ENCODE measurements around the gene CRACDL. TPM values are rescaled to one million over a fixed set of nuclear protein-coding genes. Genes with fewer than 3 reads are reported as not detected.

Gene CRACDL
- polyA plus RNA-seq, 1 experiment: not detected

DNA sequence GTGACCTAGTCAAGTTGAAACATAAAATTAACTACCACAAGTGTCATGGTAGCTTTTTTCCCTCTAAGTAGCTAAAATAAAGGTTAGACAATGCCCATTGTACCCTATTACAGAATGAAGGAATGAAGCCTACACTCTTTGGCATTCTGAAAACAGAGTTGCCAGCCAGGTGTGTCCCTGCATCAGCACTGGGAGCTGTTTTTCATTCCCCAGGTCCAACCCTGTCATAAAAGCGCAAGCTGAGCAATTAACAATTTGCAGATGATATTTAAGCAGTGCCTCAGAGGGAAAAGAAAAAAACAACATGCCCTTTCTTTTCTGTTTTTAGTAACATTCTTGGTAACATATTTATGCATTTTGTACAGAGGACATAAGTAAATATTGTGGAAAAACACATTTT, 158.3 kb downstream of the CRACDL start:
- H3K36me3 ChIP-seq (ENCODE audit: control insufficient read depth, insufficient read depth, low read length): no peaks in the 10 kb centered on the region
- H3K4me3 ChIP-seq (ENCODE audit: low read depth, low read length): no peak overlapping the region
- CTCF ChIA-PET: interaction anchor here (0.6 kb wide), 1 partner anchor 1485 kb away, joined by 3 read pairs; no protein-coding TSS in a partner anchor
- POLR2A ChIA-PET: no interaction called here
- H3K27me3 ChIP-seq (ENCODE audit: control insufficient read depth, insufficient read depth, low read length): no peaks in the 10 kb centered on the region; the same call in none of the 2 replicates
- TF ChIP-seq, protein P1, sequence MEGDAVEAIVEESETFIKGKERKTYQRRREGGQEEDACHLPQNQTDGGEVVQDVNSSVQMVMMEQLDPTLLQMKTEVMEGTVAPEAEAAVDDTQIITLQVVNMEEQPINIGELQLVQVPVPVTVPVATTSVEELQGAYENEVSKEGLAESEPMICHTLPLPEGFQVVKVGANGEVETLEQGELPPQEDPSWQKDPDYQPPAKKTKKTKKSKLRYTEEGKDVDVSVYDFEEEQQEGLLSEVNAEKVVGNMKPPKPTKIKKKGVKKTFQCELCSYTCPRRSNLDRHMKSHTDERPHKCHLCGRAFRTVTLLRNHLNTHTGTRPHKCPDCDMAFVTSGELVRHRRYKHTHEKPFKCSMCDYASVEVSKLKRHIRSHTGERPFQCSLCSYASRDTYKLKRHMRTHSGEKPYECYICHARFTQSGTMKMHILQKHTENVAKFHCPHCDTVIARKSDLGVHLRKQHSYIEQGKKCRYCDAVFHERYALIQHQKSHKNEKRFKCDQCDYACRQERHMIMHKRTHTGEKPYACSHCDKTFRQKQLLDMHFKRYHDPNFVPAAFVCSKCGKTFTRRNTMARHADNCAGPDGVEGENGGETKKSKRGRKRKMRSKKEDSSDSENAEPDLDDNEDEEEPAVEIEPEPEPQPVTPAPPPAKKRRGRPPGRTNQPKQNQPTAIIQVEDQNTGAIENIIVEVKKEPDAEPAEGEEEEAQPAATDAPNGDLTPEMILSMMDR (IDR thresholded peaks at IDR 0.05; ENCODE audit: insufficient read depth, low read depth, low read length): no peak
- no peak for DNase-seq (ENCODE audit: low read depth)

DNA sequence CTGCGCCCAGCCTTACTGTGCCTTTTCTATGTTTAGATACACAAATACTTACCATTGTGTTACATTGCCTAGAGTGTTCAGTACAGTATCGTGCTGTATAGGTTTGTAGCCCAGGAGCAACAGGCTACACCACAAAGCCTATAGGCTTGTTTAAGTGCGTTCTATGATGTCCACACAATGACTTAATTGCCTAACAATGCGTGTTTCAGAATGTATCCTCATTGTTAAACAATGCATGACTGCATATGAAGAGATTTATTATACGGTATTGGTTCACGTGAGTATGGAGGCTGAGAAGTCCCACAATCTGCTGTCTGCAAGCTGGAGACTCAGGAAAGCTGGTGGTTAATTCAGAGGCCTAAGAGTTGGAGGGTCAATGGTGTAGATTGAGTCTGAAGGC, 158.9 kb downstream of the CRACDL start:
- ChIA-PET POLR2A (no interaction called here), CTCF (no interaction called here)
- peaks cover 2% of the 10 kb centered on the region for H3K27me3 ChIP-seq (ENCODE audit: control insufficient read depth, insufficient read depth, low read length)
- H3K36me3 ChIP-seq (ENCODE audit: control insufficient read depth, insufficient read depth, low read length): no peaks in the 10 kb centered on the region
- no peak overlapping the region for H3K4me3 ChIP-seq (ENCODE audit: low read depth, low read length)
- DNase-seq (ENCODE audit: low read depth): no peak
- TF ChIP-seq, protein P1 (IDR thresholded peaks at IDR 0.05; ENCODE audit: insufficient read depth, low read depth, low read length): no peak

DNA sequence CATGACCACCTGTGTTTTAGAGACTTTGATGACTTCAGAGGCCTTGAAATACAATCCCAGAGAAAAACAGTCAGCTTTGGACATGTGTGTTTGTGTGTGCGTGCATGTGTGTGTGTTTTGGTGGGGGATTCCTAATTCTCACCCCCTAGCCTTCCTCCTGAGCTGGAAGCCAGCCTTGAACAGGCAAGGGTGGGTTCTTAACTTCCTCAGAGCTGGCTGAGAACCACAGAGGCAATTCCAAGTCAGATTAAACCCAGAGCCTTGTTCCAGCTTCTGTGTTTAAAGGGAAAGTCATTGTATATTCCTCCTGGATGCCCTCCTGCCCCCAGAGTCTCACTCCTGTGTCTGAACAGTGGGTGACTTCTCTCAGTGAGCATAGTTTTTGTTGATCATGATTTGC, 159.9 kb downstream of the CRACDL start:
- no peaks in the 10 kb centered on the region for H3K36me3 ChIP-seq (ENCODE audit: control insufficient read depth, insufficient read depth, low read length)
- TF ChIP-seq, protein P1 (IDR thresholded peaks at IDR 0.05; ENCODE audit: insufficient read depth, low read depth, low read length): no peak
- POLR2A ChIA-PET: no interaction called here
- DNase-seq (ENCODE audit: low read depth): no peak
- CTCF ChIA-PET: no interaction called here
- no peak overlapping the region for H3K4me3 ChIP-seq (ENCODE audit: low read depth, low read length)
- H3K27me3 ChIP-seq (ENCODE audit: control insufficient read depth, insufficient read depth, low read length): peaks cover 3% of the 10 kb centered on the region

DNA sequence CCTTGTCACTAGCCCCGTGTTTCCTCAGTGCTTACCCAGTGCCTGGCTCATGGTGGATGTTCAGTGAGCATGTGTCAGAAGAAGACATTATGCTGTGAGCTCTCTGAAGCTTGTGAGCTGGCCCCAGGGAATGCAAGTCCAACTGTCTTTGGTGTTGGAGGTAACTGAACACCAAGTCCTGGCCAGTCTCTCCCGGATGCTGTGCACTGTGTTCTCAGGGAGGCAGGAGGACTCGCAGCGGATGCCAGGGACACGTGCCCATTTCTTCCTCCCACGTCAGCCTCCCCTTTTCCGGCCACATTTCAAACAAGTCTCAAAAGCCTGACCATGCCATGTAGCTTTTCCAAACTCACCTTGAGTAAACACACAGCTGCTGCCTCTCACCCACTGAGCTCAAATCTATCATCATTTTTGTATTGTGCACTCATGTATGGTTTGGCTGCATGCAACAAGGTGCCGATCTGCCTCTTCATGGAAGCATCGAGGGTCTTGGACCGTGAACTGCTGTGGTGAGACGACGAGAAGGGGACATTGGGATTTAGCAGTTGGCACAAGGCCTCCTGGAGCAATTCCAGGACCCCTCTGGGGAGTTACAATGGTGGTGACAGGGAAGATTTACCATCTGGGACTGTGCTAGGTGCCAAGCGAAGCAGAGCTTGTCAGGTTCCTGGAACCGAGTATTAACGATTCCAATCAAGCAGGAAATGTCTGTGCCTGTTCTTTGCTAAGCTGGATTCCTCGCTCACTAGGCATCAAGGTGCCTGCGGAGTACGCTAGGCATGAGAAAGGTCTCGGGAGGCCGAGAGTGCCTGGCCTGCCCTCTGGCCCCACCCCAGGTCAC, 160.7 kb downstream of the CRACDL start:
- TF ChIP-seq, protein P1 (IDR thresholded peaks at IDR 0.05; ENCODE audit: insufficient read depth, low read depth, low read length): no peak
- no peak overlapping the region for H3K4me3 ChIP-seq (ENCODE audit: low read depth, low read length)
- CTCF ChIA-PET: no interaction called here
- DNase-seq (ENCODE audit: low read depth): no peak
- H3K27me3 ChIP-seq (ENCODE audit: control insufficient read depth, insufficient read depth, low read length): peaks cover 3% of the 10 kb centered on the region
- POLR2A ChIA-PET: no interaction called here
- H3K36me3 ChIP-seq (ENCODE audit: control insufficient read depth, insufficient read depth, low read length): no peaks in the 10 kb centered on the region

DNA sequence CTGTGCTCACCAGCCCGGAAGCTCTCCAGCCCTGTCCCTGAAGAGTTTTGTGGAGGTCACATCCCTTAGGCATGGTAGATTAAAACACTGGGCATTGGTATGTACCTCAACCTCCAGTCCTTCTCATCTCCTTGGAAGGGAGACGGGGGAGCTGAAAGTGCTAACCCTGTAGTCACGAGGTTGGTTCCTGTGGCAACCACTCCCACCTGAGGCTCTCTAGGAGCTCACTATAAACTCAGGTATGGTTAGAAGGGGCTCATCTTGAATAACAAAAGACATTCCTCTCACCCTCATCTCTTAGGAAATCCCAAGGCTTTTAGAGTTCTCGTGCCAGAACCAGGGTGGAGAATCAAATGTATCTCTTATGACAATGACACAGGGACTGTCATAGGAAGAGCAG, 162.1 kb downstream of the CRACDL start:
- peaks cover 4% of the 10 kb centered on the region for H3K27me3 ChIP-seq (ENCODE audit: control insufficient read depth, insufficient read depth, low read length)
- no peaks in the 10 kb centered on the region for H3K36me3 ChIP-seq (ENCODE audit: control insufficient read depth, insufficient read depth, low read length)
- no peak overlapping the region for H3K4me3 ChIP-seq (ENCODE audit: low read depth, low read length)
- ChIA-PET CTCF (no interaction called here), POLR2A (no interaction called here)
- TF ChIP-seq, protein P1 (IDR thresholded peaks at IDR 0.05; ENCODE audit: insufficient read depth, low read depth, low read length): no peak
- no peak for DNase-seq (ENCODE audit: low read depth)

Measured in BJ (cell line).